Stimulated activated CD8-positive, alpha-beta memory T cell treated with anti-CD3 and anti-CD28 coated beads, Interleukin-12 subunit alpha, Interleukin-12 subunit beta, amount 100 ng/mL, for 4 hours (primary cell): ENCODE results near the gene RPL34.

Experiments
- DNase-seq: peaks from one replicate; pipeline ENCODE4 v3.0.0-alpha.2; 2020; ENCODE audit warnings: low read depth

The RPL34 gene

DNA sequence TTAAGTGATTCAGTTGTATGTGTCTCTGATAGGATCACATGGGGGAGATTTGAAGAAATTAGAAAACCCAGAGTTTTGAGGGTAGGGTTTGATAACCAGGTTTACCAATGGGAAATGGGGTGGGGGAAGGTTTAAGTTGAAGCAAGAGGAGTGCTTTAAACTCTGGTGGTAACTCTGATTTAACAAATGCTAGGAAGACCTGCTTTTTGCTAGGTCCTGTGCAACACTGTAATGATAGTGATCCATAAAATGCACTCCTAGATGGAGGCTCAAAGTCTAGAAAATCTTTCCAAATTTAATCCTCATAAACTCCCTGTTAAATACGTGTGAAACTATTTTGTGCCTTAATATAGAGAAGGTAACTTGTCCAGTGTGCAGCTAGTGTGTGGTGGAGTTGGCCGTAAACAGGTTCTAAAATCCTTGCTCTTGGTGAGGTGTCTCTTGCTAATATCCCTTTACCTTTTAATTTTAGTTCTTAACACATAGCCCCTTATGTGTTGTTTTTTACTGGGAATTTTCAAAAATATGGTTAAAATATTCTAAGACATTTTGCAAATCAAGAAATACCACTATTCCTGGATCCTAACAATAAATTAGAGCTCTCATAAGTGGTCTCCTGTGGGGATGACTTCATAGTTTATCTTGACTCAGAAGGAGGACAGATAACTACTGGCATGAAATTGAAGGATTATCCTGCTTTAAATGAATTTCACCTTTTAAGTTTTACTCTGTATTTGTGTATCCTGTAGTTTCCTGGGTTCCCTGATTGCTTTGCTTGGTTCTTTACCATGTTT lies 4.1 kb downstream of the RPL34 start:
- DNase-seq = no peak

DNA sequence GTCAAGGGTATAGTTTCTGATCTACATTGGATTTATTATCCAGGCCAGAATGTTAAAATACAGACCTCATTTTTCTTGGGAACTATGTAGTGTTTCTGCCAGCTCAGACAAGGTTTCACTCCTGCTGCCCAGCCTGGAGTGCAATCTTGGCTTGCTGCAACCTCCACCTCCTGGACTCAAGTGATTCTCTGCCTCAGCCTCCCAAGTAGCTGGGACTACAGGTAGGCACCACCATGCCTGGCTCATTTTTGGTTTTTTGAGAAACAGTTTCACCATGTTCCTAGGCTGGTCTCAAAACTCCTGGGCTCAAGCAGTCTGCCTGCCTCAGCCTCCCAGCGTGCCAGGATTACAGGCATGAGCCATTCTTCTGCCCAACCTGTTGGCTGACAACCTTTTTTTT lies 5.7 kb downstream of the RPL34 start:
- no peak for DNase-seq

DNA sequence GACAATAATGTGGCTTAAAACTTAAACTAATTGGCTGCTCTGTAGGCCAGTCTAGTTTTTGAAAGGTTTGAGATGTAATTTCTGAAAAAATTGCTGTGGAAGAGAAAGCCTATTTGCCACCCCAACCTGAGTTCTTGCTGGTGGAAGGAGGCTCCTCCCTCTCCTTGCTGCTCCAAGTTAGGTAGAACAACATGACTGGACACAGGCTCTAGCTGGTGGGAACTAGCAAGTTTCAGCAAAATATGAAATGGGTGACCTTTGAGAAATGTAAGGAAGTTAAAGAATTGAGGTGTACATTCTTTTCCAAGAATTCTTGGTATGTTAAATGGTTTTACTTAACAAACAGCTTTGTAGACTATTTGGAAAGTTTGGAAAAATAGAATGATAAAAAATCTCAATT lies 8.0 kb downstream of the RPL34 start:
- DNase-seq = no peak

DNA sequence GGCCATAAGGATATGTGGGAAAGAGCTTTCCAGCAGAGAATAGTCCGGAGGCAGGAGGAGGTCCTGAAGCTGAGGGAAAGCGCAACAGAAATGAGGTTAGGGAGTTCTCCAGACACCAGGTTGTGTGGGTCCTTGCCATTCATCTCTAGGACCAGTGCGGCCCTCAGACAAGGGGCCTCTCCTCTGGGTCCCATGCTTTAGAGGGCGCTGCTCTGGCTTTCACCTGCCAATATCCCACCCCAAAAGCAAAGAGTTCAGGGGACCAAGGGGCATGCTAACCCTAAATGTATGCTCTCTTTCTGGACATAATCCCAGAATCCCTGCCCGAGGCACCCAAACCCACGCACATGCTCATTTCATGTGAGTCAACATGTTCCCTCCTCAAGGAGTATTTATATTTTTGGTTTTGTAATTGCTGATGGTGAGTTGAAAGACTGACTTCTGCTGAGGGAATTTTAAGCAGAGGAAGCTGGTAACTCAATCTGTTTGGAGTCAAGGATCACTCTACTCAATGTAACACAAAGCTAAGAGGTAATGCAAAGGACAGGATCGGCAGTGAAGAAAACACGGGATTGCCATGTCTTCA lies 14.8 kb downstream of the RPL34 start:
- DNase-seq = no peak

DNA sequence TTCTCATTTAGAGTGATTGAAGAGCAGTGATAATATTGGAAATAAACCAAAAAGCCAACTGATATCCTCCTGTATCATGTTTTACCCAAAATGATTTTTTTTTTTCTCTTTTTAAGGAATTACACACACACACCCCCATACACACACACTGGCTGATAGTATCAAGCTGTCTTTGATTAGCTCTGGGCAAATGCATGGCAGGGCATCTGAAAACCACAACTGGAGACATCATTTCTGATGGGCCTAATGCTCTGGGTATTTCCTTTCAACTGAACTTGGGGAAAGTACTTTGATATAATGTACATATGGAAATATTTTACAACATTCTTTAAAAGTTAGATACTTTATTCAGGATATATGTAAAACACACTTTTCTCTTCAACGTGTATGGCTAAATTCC lies 15.9 kb downstream of the RPL34 start:
- no peak for DNase-seq

GRCh38 chr4:108637856-108638255 lies 17.5 kb downstream of the RPL34 start:
- no peak for DNase-seq

- DNase-seq = no peak
These were observed 23.9 kb downstream of the RPL34 start for GRCh38 chr4:108644237-108644636.

GRCh38 chr4:108646706-108647105 lies 26.3 kb downstream of the RPL34 start:
- DNase-seq = no peak

DNA sequence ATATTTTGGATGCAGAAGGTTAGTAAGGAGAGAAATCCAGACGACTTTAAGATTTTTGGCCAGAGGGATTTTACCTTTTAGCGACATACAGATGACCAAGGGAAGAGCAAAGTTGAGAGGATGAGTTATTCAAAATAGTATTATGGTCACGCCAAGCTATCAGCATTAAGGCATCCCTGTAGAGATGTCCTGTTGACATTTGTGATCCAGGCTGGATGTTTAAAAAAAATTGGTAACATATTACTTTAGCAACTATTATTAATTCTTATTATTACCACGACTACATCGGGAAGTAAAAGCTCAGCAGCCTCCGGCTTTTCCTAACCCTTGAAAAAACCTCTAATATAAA lies 29.5 kb downstream of the RPL34 start:
- no peak for DNase-seq

DNA sequence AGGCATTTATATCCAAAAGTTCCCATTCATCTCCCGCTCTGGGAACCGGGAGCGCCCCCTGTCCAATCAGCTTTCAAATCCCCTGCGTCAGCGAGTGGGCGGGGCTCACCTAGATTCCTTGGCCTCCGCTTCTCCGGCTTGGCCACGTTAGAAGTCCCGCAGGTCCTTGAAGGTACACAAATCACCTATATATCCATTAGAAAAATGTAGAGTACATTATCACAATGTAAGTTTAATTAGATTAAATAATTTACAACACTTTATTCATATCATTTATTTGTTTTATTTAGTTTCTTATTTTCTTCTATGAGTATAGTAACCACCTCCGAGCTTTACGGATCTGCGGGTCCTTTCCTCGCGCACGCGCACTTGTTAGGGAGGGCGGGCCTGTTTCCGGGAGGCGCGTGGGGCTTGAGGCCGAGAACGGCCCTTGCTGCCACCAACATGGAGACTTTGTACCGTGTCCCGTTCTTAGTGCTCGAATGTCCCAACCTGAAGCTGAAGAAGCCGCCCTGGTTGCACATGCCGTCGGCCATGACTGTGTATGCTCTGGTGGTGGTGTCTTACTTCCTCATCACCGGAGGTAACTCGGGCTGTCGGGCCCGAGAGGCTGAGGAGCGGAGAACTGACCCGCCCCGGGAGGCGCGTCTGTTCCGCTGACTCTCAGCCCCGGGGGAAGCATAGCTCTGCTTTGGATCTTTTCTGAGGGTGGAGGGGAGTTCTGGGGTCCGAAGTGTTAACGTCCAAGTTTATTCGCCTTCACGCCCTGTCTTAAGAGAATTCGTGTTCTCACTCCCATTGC lies 30.0 kb downstream of the RPL34 start, which contains the start of gene OSTC:
OSTC (plus strand) TSS at position 388 of the 802 bp plus-strand sequence; CDS start at position 445, 57 bp downstream.
- peak; percentile 80 for DNase-seq

DNA sequence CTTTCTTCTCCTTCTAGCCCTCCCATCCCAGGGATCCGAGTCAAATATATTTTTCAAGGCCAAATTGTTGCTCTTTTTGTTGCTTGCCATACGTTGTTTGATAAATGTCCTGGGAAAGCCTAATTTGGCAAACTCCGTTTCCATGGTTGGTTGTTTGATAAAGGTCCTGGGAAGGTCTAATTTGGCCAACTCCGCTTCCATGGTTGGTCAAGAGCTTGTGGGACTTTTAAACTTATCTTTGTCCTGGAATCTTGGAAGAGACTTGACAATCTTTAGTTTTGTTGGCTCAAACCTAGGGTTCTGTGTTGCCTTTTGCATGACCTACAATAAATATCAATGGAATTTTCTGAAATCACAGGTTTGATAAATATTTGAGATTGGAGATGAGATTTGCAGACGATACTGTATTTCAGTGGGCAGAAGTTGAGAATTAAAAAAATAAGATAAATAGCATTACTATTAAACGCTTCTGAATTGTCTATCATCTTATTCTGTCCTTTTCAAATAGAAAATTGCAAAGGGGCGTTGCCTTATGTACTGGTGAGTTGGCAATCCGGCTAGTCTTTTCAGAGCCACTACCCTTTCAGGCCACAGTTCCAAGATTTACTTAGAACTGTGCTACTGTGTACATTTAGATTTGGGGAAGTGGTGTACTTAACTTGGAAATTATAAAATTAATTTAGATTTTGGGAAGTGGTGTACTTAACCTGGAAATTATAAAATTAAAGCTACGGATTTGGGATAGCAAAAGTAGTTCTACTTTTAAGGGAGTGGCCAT lies 30.8 kb downstream of the RPL34 start:
- no peak for DNase-seq

GRCh38 chr4:108662629-108663028 lies 42.3 kb downstream of the RPL34 start:
- DNase-seq = no peak

- DNase-seq = no peak
These were observed 54.1 kb downstream of the RPL34 start for GRCh38 chr4:108674356-108674977.
